Neuronal stem cell (in vitro differentiated cells): ENCODE data around the gene TMEM252.
A peak's percentile ranks its signal among the peaks of the same experiment; 100 is the strongest.

Experiments
- DNase-seq: peaks from one replicate; pipeline ENCODE4 v3.0.0-alpha.2; 2013; ENCODE audit warnings: low spot score
- H2AFZ ChIP-seq: one replicate; pipeline ENCODE4 v1.6.1; 2013; ENCODE audit warnings: mild to moderate bottlenecking, low read length, inconsistent platforms
- H2AK5ac ChIP-seq: 2 replicates; pipeline ENCODE4 v1.6.1; 2013; ENCODE audit warnings: low read depth, mild to moderate bottlenecking, inconsistent platforms, low read length, moderate library complexity, mixed read lengths
- H2BK120ac ChIP-seq: 2 replicates; pipeline ENCODE4 v1.6.1; 2013; ENCODE audit warnings: low read depth, mild to moderate bottlenecking, inconsistent platforms, low read length, moderate library complexity, mixed read lengths
- H2BK12ac ChIP-seq: one replicate; pipeline ENCODE4 v1.6.1; 2013; ENCODE audit warnings: low read length, inconsistent platforms
- H2BK15ac ChIP-seq: 2 replicates; pipeline ENCODE4 v1.6.1; 2013; ENCODE audit warnings: mild to moderate bottlenecking, low read length, inconsistent platforms, mixed read lengths
- H2BK5ac ChIP-seq: one replicate; pipeline ENCODE4 v1.6.1; 2013; ENCODE audit warnings: inconsistent platforms, mild to moderate bottlenecking, low read length, moderate library complexity
- H3K14ac ChIP-seq: one replicate; pipeline ENCODE4 v1.6.1; 2013; ENCODE audit warnings: low read length, inconsistent platforms
- H3K18ac ChIP-seq: 2 replicates; pipeline ENCODE4 v1.6.1; 2013; ENCODE audit warnings: low read length, inconsistent platforms
- H3K23ac ChIP-seq: 2 replicates; pipeline ENCODE4 v1.6.1; 2013; ENCODE audit warnings: low read depth, mild to moderate bottlenecking, mixed read lengths, low read length, inconsistent platforms; ENCODE audit not compliant: poor library complexity
- H3K27ac ChIP-seq: replicated peaks from 3 replicates; pipeline ENCODE4 v1.5.1; 2013; ENCODE audit warnings: low read length, inconsistent platforms
- H3K27me3 ChIP-seq, 3 experiments: 2 replicates each; pipeline ENCODE4 v1.6.1; 2013; ENCODE audit warnings: low read length in 3 of 3, mild to moderate bottlenecking in 2 of 3, inconsistent platforms in 1 of 3, low read depth in 1 of 3, mixed read lengths in 1 of 3, moderate library complexity in 1 of 3; ENCODE audit not compliant: control insufficient read depth in 3 of 3, insufficient read depth in 3 of 3
- H3K36me3 ChIP-seq, 2 donors: replicated peaks in 1 of 2; 2 replicates each; pipeline ENCODE4 v1.6.1; 2013; ENCODE audit warnings: low read length in 2 of 2; ENCODE audit not compliant: control insufficient read depth in 2 of 2, insufficient read depth in 2 of 2
- H3K4ac ChIP-seq: 2 replicates; pipeline ENCODE4 v1.6.1; 2013; ENCODE audit warnings: inconsistent platforms, mild to moderate bottlenecking, low read length, moderate library complexity
- H3K4me1 ChIP-seq, 2 donors: 1 replicate in 1 of 2; 2 replicates in 1 of 2; pipeline ENCODE4 v1.6.1; 2013; ENCODE audit warnings: low read length in 2 of 2, low read depth in 1 of 2; ENCODE audit not compliant: control insufficient read depth in 2 of 2, insufficient read depth in 1 of 2
- H3K4me2 ChIP-seq: one replicate; pipeline ENCODE4 v1.6.1; 2013; ENCODE audit warnings: mild to moderate bottlenecking, low read length, inconsistent platforms; ENCODE audit not compliant: insufficient read depth, poor library complexity, severe bottlenecking
- H3K4me3 ChIP-seq, 2 donors: 2 replicates each; pipeline ENCODE4 v1.5.1; 2013; ENCODE audit warnings: low read length in 2 of 2, mild to moderate bottlenecking in 2 of 2, inconsistent platforms in 1 of 2, moderate library complexity in 1 of 2
- H3K79me1 ChIP-seq: one replicate; pipeline ENCODE4 v1.6.1; 2013; ENCODE audit warnings: low read depth, mild to moderate bottlenecking, inconsistent platforms, low read length, moderate library complexity
- H3K9ac ChIP-seq: one replicate; pipeline ENCODE4 v1.6.1; 2013; ENCODE audit warnings: mild to moderate bottlenecking, low read depth, low read length, inconsistent platforms; ENCODE audit not compliant: poor library complexity
- H3K9me3 ChIP-seq, 2 donors: replicated peaks in 1 of 2; 2 replicates each; pipeline versions ENCODE3 to v1.6.1; 2013; ENCODE audit warnings: low read length in 2 of 2, mild to moderate bottlenecking in 2 of 2, inconsistent platforms in 1 of 2, low read depth in 1 of 2, mixed read lengths in 1 of 2, moderate library complexity in 1 of 2; ENCODE audit not compliant: control insufficient read depth in 2 of 2, insufficient read depth in 1 of 2
- H4K8ac ChIP-seq: one replicate; pipeline ENCODE4 v1.6.1; 2013; ENCODE audit warnings: low read depth, mild to moderate bottlenecking, inconsistent platforms, low read length, moderate library complexity
- H4K91ac ChIP-seq: one replicate; pipeline ENCODE4 v1.6.1; 2013; ENCODE audit warnings: low read length, low read depth, mild to moderate bottlenecking, inconsistent platforms; ENCODE audit not compliant: poor library complexity
- WGBS, 2 donors: extraction: QIAGEN DNeasy Blood & Tissue Kit; methylation state at CpG; one replicate each; pipeline ENCODE4 v1.1.7; 2013; ENCODE audit warnings: missing lambda C conversion rate in 2 of 2, mixed read lengths in 1 of 2; ENCODE audit not compliant: insufficient read length in 2 of 2, insufficient replicate concordance in 1 of 2; ENCODE audit errors: extremely low coverage in 2 of 2; 5-methylcytosine and 5-hydroxymethylcytosine counted together

TMEM252 gene

DNA sequence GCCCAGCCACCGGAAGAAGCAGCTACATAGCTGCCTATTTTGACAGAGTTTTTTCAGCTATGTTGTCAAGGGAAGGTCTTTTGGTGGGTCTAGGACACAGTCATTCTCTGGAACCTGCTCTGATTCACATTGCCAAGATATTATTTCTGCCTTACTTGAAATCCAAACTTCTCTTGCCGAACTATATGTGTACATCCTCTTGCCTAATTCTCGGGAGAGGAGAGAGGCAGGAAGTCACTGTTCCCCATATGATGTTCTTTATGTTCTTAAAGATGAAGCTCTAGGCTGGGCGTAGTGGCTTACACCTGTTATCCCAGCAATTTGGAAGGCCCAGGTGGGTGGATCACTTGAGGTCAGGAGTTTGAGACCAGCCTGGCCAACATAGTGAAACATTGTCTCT is 8.6 kb downstream of the TMEM252 start:
- no peak overlapping the region for H2BK120ac ChIP-seq
- H3K79me1 ChIP-seq: no peaks in the 10 kb centered on the region
- no peak for DNase-seq
- no peak overlapping the region for H3K23ac ChIP-seq
- H3K36me3 ChIP-seq: no peaks in the 10 kb centered on the region
- no peak overlapping the region for H3K14ac ChIP-seq
- no peak overlapping the region for H2BK15ac ChIP-seq
- H3K27ac ChIP-seq: no peak overlapping the region
- no peak overlapping the region for H4K91ac ChIP-seq
- no peak overlapping the region for H3K18ac ChIP-seq
- no CpG with 5 or more reads among the region's 4 CpGs for WGBS, 2 donors
- H3K9me3 ChIP-seq: no peaks in the 10 kb centered on the region
- peaks cover 0 to 27% (median 0%) of the 10 kb centered on the region in 3 experiments for H3K27me3 ChIP-seq
- H3K4me2 ChIP-seq: no peak overlapping the region
- H3K4ac ChIP-seq: no peak overlapping the region
- H3K4me3 ChIP-seq: no peak overlapping the region
- H3K9ac ChIP-seq: no peak overlapping the region
- H3K4me1 ChIP-seq: peaks cover 0 to 5% of the 10 kb centered on the region in 2 donors
- H4K8ac ChIP-seq: no peak overlapping the region
- H2BK5ac ChIP-seq: no peak overlapping the region
- H2BK12ac ChIP-seq: no peak overlapping the region
- no peak overlapping the region for H2AFZ ChIP-seq
- no peak overlapping the region for H2AK5ac ChIP-seq

DNA sequence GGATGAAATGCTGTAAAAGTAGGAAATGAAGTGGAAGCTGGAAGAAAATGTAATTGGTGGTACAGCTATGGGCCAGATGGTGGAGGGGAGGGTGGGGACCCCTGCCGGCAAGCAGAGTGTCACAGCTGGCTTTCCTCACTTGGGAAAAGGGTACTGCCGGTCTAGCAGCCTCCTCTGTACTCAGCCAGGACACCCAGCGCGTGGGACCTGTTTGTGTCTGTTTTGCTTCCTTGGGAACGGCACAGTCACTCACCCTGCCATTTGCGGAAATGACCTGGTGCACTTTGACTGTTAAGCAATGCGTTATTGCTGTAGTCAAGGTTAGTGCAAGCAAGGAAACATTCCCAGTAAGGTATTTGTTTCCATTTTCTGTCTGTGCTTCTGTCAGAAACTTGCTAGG is 10.1 kb downstream of the TMEM252 start:
- Histone ChIP-seq H3K18ac (peak overlapping the region; percentile 5), H2BK15ac (no peak overlapping the region), H3K27me3 (peaks cover 0 to 23% (median 0%) of the 10 kb centered on the region in 3 experiments), H3K4me1 (no peaks in the 10 kb centered on the region), H3K4ac (no peak overlapping the region), H4K91ac (no peak overlapping the region), H2AFZ (no peak overlapping the region), H3K9ac (no peak overlapping the region), H3K4me2 (no peak overlapping the region), H2BK120ac (no peak overlapping the region), H2AK5ac (no peak overlapping the region), H3K79me1 (no peaks in the 10 kb centered on the region), H4K8ac (no peak overlapping the region), H2BK5ac (no peak overlapping the region), H3K4me3 (no peak overlapping the region), H3K36me3 (no peaks in the 10 kb centered on the region), H3K9me3 (no peaks in the 10 kb centered on the region), H3K27ac (no peak overlapping the region), H2BK12ac (no peak overlapping the region), H3K23ac (no peak overlapping the region), H3K14ac (no peak overlapping the region)
- DNase-seq: no peak
- no CpG with 5 or more reads among the region's 7 CpGs for WGBS, 2 donors

DNA sequence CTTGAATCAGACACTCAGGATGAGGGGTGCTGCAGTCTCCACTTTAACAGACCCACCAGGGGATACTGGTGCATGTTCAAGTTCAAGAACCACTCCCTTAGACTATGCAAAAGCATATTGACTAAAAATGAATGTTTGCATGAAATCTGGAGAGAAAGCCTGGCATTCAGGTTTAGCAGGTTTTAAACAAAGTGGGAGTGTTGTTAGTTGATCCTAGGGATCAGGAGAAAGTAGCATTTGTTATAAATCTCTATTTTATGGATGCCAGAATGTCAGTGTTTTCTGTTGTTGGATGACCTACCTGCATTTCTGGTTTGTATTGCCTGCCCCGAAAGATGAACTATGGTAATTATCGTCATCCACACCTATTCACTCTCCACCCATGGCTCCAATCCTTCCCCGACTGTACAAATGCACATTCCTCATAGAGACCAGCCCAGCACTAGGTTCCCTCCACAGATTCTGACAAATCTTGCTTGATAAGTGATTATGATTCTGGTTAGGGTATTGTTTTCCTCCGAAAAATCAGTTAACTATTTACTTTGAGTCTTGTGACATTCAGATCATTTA is 17.2 kb downstream of the TMEM252 start:
- Histone ChIP-seq H3K27me3 (peaks cover 0 to 3% (median 0%) of the 10 kb centered on the region in 3 experiments), H2BK120ac (no peak overlapping the region), H2AFZ (no peak overlapping the region), H3K9me3 (no peaks in the 10 kb centered on the region), H3K4ac (no peak overlapping the region), H3K18ac (no peak overlapping the region), H3K4me1 (no peaks in the 10 kb centered on the region), H3K79me1 (no peaks in the 10 kb centered on the region), H3K27ac (no peak overlapping the region), H3K9ac (no peak overlapping the region), H2BK5ac (no peak overlapping the region), H3K36me3 (no peaks in the 10 kb centered on the region), H2BK15ac (no peak overlapping the region), H3K23ac (no peak overlapping the region), H3K4me3 (no peak overlapping the region), H2AK5ac (no peak overlapping the region), H4K91ac (no peak overlapping the region), H4K8ac (no peak overlapping the region), H3K4me2 (no peak overlapping the region), H3K14ac (no peak overlapping the region), H2BK12ac (no peak overlapping the region)
- no CpG with 5 or more reads among the region's 4 CpGs for WGBS, 2 donors
- no peak for DNase-seq

DNA sequence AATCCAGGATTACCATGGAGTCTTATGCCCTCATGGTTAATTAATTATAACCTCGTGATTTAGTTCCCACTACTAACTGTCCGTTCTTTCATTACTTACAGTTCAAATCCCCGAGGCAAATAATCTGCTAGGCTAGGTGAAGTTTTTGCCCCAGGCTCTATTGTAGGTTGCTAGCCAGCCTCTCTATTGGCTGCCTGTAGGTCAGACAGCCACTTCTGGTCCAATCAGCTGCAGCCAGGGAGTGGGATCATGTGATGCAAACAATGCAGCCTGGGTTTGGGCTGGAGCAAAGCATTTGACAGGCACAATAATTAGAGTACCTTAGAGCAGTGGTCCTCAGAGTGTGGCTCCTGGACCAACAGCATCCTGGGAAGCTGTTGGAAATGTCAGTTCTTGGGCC is 17.7 kb downstream of the TMEM252 start:
- Histone ChIP-seq H2AFZ (no peak overlapping the region), H2AK5ac (no peak overlapping the region), H3K4me2 (no peak overlapping the region), H3K36me3 (no peaks in the 10 kb centered on the region), H3K23ac (no peak overlapping the region), H3K27ac (no peak overlapping the region), H3K14ac (no peak overlapping the region), H2BK120ac (no peak overlapping the region), H3K9ac (no peak overlapping the region), H2BK15ac (no peak overlapping the region), H4K8ac (no peak overlapping the region), H3K4ac (no peak overlapping the region), H2BK12ac (no peak overlapping the region), H3K4me3 (no peak overlapping the region), H3K18ac (no peak overlapping the region), H3K9me3 (peaks cover under 1 to 2% of the 10 kb centered on the region in 2 donors), H3K4me1 (no peaks in the 10 kb centered on the region), H3K79me1 (no peaks in the 10 kb centered on the region), H3K27me3 (peaks cover 0 to 3% (median 0%) of the 10 kb centered on the region in 3 experiments), H2BK5ac (no peak overlapping the region), H4K91ac (no peak overlapping the region)
- no CpG with 5 or more reads among the region's 3 CpGs for WGBS, 2 donors
- DNase-seq: no peak
